Renal cortex interstitium (tissue), 11 donors: ENCODE results near the gene KCNQ1. TPM values are rescaled to one million over a fixed set of nuclear protein-coding genes. Genes with fewer than 3 reads are reported as not detected.

Source experiments
- DNase-seq, 11 donors: peaks; one replicate each; pipeline ENCODE4 v3.0.0-alpha.2; 2013; ENCODE audit warnings: low read depth in 9 of 11, low spot score in 4 of 11; ENCODE audit errors: extremely low read depth in 1 of 11
- polyA plus RNA-seq, 3 donors: library from polyadenylated mRNA; unstranded; fragments of 120-200 nt; gene quantifications; one replicate each; pipeline ENCODE4 v1.2.1, GENCODE V29; 2013; ENCODE audit not compliant: insufficient read length in 3 of 3

The KCNQ1 gene
- polyA plus RNA-seq, 3 donors: 9.2 to 13.2 (median 10.6) TPM

GRCh38 chr11:2812371-2812991, 367.7 kb downstream of the KCNQ1 start:
- DNase-seq: peak in 5 of 11 donors; percentile 63 to 79 (median 75)

GRCh38 chr11:2813141-2813908, 368.5 kb downstream of the KCNQ1 start:
- peak in 4 of 11 donors; percentile 59 to 79 (median 76) for DNase-seq

- DNase-seq: no peak
Measured at GRCh38 chr11:2813968-2814367, 369.2 kb downstream of the KCNQ1 start.

- DNase-seq: no peak
Measured at GRCh38 chr11:2814751-2815150, 369.9 kb downstream of the KCNQ1 start.

GRCh38 chr11:2815762-2816496, 371.1 kb downstream of the KCNQ1 start:
- no peak for DNase-seq

- no peak for DNase-seq
Measured at GRCh38 chr11:2816523-2816922, 371.7 kb downstream of the KCNQ1 start.

GRCh38 chr11:2816941-2817421, 372.2 kb downstream of the KCNQ1 start:
- DNase-seq: no peak

GRCh38 chr11:2817431-2817830, 372.6 kb downstream of the KCNQ1 start:
- DNase-seq: no peak

- no peak for DNase-seq
Measured at GRCh38 chr11:2818021-2818420, 373.2 kb downstream of the KCNQ1 start.

GRCh38 chr11:2818503-2818902, 373.7 kb downstream of the KCNQ1 start:
- DNase-seq: no peak

GRCh38 chr11:2819316-2819715, 374.5 kb downstream of the KCNQ1 start:
- DNase-seq: no peak

GRCh38 chr11:2820976-2821375, 376.2 kb downstream of the KCNQ1 start:
- DNase-seq: no peak

- no peak for DNase-seq
Measured at GRCh38 chr11:2821891-2822290, 377.1 kb downstream of the KCNQ1 start.

- DNase-seq: no peak
Measured at GRCh38 chr11:2824851-2825250, 380.0 kb downstream of the KCNQ1 start.

- no peak for DNase-seq
Measured at GRCh38 chr11:2825261-2825888, 380.6 kb downstream of the KCNQ1 start.

GRCh38 chr11:2825889-2826678, 381.3 kb downstream of the KCNQ1 start:
- peak in 7 of 11 donors; percentile 39 to 82 (median 68) for DNase-seq

- no peak for DNase-seq
Measured at GRCh38 chr11:2826679-2827056, 381.9 kb downstream of the KCNQ1 start.

GRCh38 chr11:2827256-2827655, 382.4 kb downstream of the KCNQ1 start:
- no peak for DNase-seq

- DNase-seq: no peak
Measured at GRCh38 chr11:2827792-2828191, 383.0 kb downstream of the KCNQ1 start.
